Measurements from ENCODE around the gene ZBTB1.
"Not testable (repeated sequence)": the region's sequence is repeated elsewhere in the genome, so short reads cannot be mapped to it uniquely, and the experiment has no call there.

Gene ZBTB1

GRCh38 chr14:64536488-64537245 is 32.1 kb downstream of the ZBTB1 start:
- DNase-seq: no peak

- DNase-seq: peak; percentile 96
Observed at GRCh38 chr14:64540208-64541202, 35.9 kb downstream of the ZBTB1 start, which contains the start of gene HSPA2. Gene HSPA2, plus strand, starts transcription at chr14:64540741. Its CDS starts 109 bp downstream, at chr14:64540850.

- DNase-seq: no peak
Observed at GRCh38 chr14:64541261-64541971, 36.8 kb downstream of the ZBTB1 start.

- no peak for DNase-seq
Observed at GRCh38 chr14:64541972-64542835, 37.6 kb downstream of the ZBTB1 start.

GRCh38 chr14:64542836-64543201 is 38.2 kb downstream of the ZBTB1 start:
- no peak for DNase-seq

GRCh38 chr14:64544607-64545312 is 40.2 kb downstream of the ZBTB1 start:
- no peak for DNase-seq

GRCh38 chr14:64549016-64549415 is 44.4 kb downstream of the ZBTB1 start:
- DNase-seq: no peak

GRCh38 chr14:64549791-64550620 is 45.4 kb downstream of the ZBTB1 start, which contains the start of gene PPP1R36:
Gene PPP1R36, plus strand, starts transcription at chr14:64549961. Its CDS starts 37 bp downstream, at chr14:64549998.
- DNase-seq: peak; percentile 50

- no peak for DNase-seq
Observed at GRCh38 chr14:64550621-64551333, 46.2 kb downstream of the ZBTB1 start.

GRCh38 chr14:64554556-64554955 is 50.0 kb downstream of the ZBTB1 start:
- DNase-seq: no peak

GRCh38 chr14:64556526-64556925 is 52.0 kb downstream of the ZBTB1 start:
- no peak for DNase-seq

- not testable (repeated sequence) for DNase-seq
Observed at GRCh38 chr14:64558216-64558615, 53.6 kb downstream of the ZBTB1 start.

GRCh38 chr14:64561631-64562030 is 57.1 kb downstream of the ZBTB1 start:
- no peak for DNase-seq

GRCh38 chr14:64562436-64562835 is 57.9 kb downstream of the ZBTB1 start:
- no peak for DNase-seq

GRCh38 chr14:64563696-64564095 is 59.1 kb downstream of the ZBTB1 start:
- no peak for DNase-seq

GRCh38 chr14:64566651-64567122 is 62.1 kb downstream of the ZBTB1 start:
- no peak for DNase-seq

GRCh38 chr14:64569138-64569631 is 64.6 kb downstream of the ZBTB1 start:
- no peak for DNase-seq

- DNase-seq: not testable (repeated sequence)
Observed at GRCh38 chr14:64569646-64570045, 65.1 kb downstream of the ZBTB1 start.

All from RPMI8226 (cell line).